ENCODE results near the gene UGGT2.

The UGGT2 gene

GRCh38 chr13:95968906-95969305 is 84.3 kb downstream of the UGGT2 start:
- Histone ChIP-seq H3K4me1 (ENCODE audit: control insufficient read depth, insufficient read depth, low read length) (no peaks in the 10 kb centered on the region), H3K9ac (ENCODE audit: low read length) (no peak overlapping the region), H3K4me3 (ENCODE audit: low read depth, low read length) (no peak overlapping the region), H3K27me3 (ENCODE audit: control insufficient read depth, insufficient read depth, low read length) (no peaks in the 10 kb centered on the region), H3K36me3 (ENCODE audit: control insufficient read depth, insufficient read depth, low read length) (peaks cover 7% of the 10 kb centered on the region; the same call in 1 of the 2 replicates), H3K27ac (ENCODE audit: low read depth, low read length) (no peak overlapping the region), H3K9me3 (ENCODE audit: control insufficient read depth, insufficient read depth, low read depth, low read length) (peaks cover 7% of the 10 kb centered on the region; the same call in 1 of the 2 replicates)

DNA sequence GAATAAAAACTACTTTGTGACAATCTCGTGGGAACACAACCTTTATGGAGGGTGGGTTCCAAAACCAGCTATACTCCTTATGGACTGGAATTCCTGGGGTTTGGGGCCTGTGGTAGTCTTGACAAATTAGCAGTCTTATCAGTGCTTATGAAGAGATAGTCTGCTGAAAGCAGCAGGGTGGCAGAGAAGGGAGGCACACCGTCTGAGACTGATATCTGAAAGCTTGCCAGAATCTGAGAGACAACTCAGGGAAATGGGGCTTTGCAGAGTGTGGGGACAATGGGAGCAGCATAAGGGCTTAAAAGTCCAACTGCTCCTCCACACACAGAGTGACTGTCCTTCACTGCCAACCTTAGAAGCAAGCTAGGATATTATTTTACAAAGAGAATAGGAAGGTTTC is 95.9 kb downstream of the UGGT2 start:
- H3K36me3 ChIP-seq (ENCODE audit: control insufficient read depth, insufficient read depth, low read length), result peaks cover 29% of the 10 kb centered on the region
- no peak overlapping the region for H3K27ac ChIP-seq (ENCODE audit: low read depth, low read length)
- H3K4me3 ChIP-seq (ENCODE audit: low read depth, low read length), result no peak overlapping the region
- H3K4me1 ChIP-seq (ENCODE audit: control insufficient read depth, insufficient read depth, low read length), result 0 out of 2 replicates have a peak, but pooled peaks cover 7% of the 10 kb centered on the region
- no peak overlapping the region for H3K9ac ChIP-seq (ENCODE audit: low read length)
- no peaks in the 10 kb centered on the region for H3K27me3 ChIP-seq (ENCODE audit: control insufficient read depth, insufficient read depth, low read length)
- H3K9me3 ChIP-seq (ENCODE audit: control insufficient read depth, insufficient read depth, low read depth, low read length), result peaks cover 49% of the 10 kb centered on the region

- no peak overlapping the region for H3K9ac ChIP-seq (ENCODE audit: low read length)
These were observed 96.5 kb downstream of the UGGT2 start for GRCh38 chr13:95956589-95957148.

GRCh38 chr13:95955719-95956118 is 97.5 kb downstream of the UGGT2 start:
- no peak overlapping the region for H3K27ac ChIP-seq (ENCODE audit: low read depth, low read length)
- H3K4me1 ChIP-seq (ENCODE audit: control insufficient read depth, insufficient read depth, low read length), result 0 out of 2 replicates have a peak, but pooled peaks cover 7% of the 10 kb centered on the region
- peaks cover 43% of the 10 kb centered on the region for H3K9me3 ChIP-seq (ENCODE audit: control insufficient read depth, insufficient read depth, low read depth, low read length)
- H3K27me3 ChIP-seq (ENCODE audit: control insufficient read depth, insufficient read depth, low read length), result no peaks in the 10 kb centered on the region
- no peak overlapping the region for H3K9ac ChIP-seq (ENCODE audit: low read length)
- H3K36me3 ChIP-seq (ENCODE audit: control insufficient read depth, insufficient read depth, low read length), result peaks cover 29% of the 10 kb centered on the region
- no peak overlapping the region for H3K4me3 ChIP-seq (ENCODE audit: low read depth, low read length)

More at GRCh38 chr13:95956589-95957148, 96.5 kb downstream of the UGGT2 start:
- 0 out of 2 replicates have a peak, but pooled peaks cover 7% of the 10 kb centered on the region for H3K4me1 ChIP-seq (ENCODE audit: control insufficient read depth, insufficient read depth, low read length)
- peaks cover 48% of the 10 kb centered on the region for H3K9me3 ChIP-seq (ENCODE audit: control insufficient read depth, insufficient read depth, low read depth, low read length)
- peaks cover 29% of the 10 kb centered on the region for H3K36me3 ChIP-seq (ENCODE audit: control insufficient read depth, insufficient read depth, low read length)
- H3K27me3 ChIP-seq (ENCODE audit: control insufficient read depth, insufficient read depth, low read length), result no peaks in the 10 kb centered on the region
- no peak overlapping the region for H3K27ac ChIP-seq (ENCODE audit: low read depth, low read length)
- no peak overlapping the region for H3K4me3 ChIP-seq (ENCODE audit: low read depth, low read length)

DNA sequence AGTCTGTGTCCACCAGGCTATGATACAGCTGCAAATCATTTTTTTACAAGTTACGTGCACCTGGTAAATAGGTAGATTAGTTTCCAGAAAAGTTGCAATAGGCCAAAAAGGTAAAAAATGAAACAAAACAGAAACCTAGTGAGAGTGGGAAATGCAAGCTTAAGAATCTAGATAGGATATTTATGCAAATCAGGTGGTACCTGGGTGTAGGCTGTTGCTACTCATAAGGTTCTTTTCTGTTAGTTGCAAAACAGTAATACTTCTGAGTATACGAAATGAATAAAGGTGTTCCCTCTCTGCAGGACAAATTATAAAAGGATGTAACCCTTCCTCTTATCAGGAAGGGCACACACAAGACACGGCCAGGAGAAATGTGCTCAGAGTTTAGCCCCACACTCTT is 97.9 kb downstream of the UGGT2 start:
- Histone ChIP-seq H3K9ac (ENCODE audit: low read length) (no peak overlapping the region), H3K27me3 (ENCODE audit: control insufficient read depth, insufficient read depth, low read length) (no peaks in the 10 kb centered on the region), H3K27ac (ENCODE audit: low read depth, low read length) (peak overlapping the region; percentile 57; the same call in 1 of the 2 replicates), H3K9me3 (ENCODE audit: control insufficient read depth, insufficient read depth, low read depth, low read length) (peaks cover 43% of the 10 kb centered on the region), H3K4me1 (ENCODE audit: control insufficient read depth, insufficient read depth, low read length) (0 out of 2 replicates have a peak, but pooled peaks cover 7% of the 10 kb centered on the region), H3K36me3 (ENCODE audit: control insufficient read depth, insufficient read depth, low read length) (peaks cover 29% of the 10 kb centered on the region), H3K4me3 (ENCODE audit: low read depth, low read length) (no peak overlapping the region)

- Histone ChIP-seq H3K9ac (ENCODE audit: low read length) (no peak overlapping the region), H3K9me3 (ENCODE audit: control insufficient read depth, insufficient read depth, low read depth, low read length) (peaks cover 37% of the 10 kb centered on the region), H3K27me3 (ENCODE audit: control insufficient read depth, insufficient read depth, low read length) (no peaks in the 10 kb centered on the region), H3K4me1 (ENCODE audit: control insufficient read depth, insufficient read depth, low read length) (0 out of 2 replicates have a peak, but pooled peaks cover 7% of the 10 kb centered on the region), H3K27ac (ENCODE audit: low read depth, low read length) (peak overlapping the region; percentile 57), H3K4me3 (ENCODE audit: low read depth, low read length) (peak overlapping the region; percentile 35; the same call in 1 of the 2 replicates), H3K36me3 (ENCODE audit: control insufficient read depth, insufficient read depth, low read length) (peaks cover 25% of the 10 kb centered on the region)
These were observed 98.9 kb downstream of the UGGT2 start for GRCh38 chr13:95954266-95954665.

- Histone ChIP-seq H3K27ac (ENCODE audit: low read depth, low read length) (no peak overlapping the region), H3K9ac (ENCODE audit: low read length) (no peak overlapping the region), H3K4me3 (ENCODE audit: low read depth, low read length) (no peak overlapping the region), H3K4me1 (ENCODE audit: control insufficient read depth, insufficient read depth, low read length) (0 out of 2 replicates have a peak, but pooled peaks cover 7% of the 10 kb centered on the region), H3K9me3 (ENCODE audit: control insufficient read depth, insufficient read depth, low read depth, low read length) (peaks cover 21% of the 10 kb centered on the region), H3K36me3 (ENCODE audit: control insufficient read depth, insufficient read depth, low read length) (peaks cover 14% of the 10 kb centered on the region), H3K27me3 (ENCODE audit: control insufficient read depth, insufficient read depth, low read length) (no peaks in the 10 kb centered on the region)
These were observed 103.1 kb downstream of the UGGT2 start for GRCh38 chr13:95950103-95950502.

DNA sequence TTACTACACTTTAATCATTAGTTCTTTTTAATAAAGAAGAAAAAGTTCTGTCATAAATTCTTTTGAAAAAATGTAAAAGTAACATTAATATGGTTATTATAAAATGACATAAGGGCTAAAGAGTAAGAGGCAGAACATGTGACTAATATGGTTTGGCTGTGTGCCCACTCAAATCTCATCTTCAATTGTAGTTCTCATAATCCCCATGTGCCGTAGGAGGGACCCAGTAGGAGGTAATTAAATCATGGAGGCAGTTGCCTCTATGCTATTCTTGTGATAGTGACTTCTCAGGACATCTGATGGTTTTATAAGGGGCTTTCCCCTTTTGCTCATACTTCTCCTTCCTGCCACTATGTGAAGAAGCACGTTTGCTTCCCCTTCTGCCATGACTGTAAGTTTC is 104.5 kb downstream of the UGGT2 start:
- H3K9me3 ChIP-seq (ENCODE audit: control insufficient read depth, insufficient read depth, low read depth, low read length), result peaks cover 13% of the 10 kb centered on the region
- no peaks in the 10 kb centered on the region for H3K4me1 ChIP-seq (ENCODE audit: control insufficient read depth, insufficient read depth, low read length)
- no peak overlapping the region for H3K27ac ChIP-seq (ENCODE audit: low read depth, low read length)
- no peak overlapping the region for H3K4me3 ChIP-seq (ENCODE audit: low read depth, low read length)
- peaks cover 14% of the 10 kb centered on the region for H3K36me3 ChIP-seq (ENCODE audit: control insufficient read depth, insufficient read depth, low read length)
- H3K27me3 ChIP-seq (ENCODE audit: control insufficient read depth, insufficient read depth, low read length), result no peaks in the 10 kb centered on the region
- no peak overlapping the region for H3K9ac ChIP-seq (ENCODE audit: low read length)

DNA sequence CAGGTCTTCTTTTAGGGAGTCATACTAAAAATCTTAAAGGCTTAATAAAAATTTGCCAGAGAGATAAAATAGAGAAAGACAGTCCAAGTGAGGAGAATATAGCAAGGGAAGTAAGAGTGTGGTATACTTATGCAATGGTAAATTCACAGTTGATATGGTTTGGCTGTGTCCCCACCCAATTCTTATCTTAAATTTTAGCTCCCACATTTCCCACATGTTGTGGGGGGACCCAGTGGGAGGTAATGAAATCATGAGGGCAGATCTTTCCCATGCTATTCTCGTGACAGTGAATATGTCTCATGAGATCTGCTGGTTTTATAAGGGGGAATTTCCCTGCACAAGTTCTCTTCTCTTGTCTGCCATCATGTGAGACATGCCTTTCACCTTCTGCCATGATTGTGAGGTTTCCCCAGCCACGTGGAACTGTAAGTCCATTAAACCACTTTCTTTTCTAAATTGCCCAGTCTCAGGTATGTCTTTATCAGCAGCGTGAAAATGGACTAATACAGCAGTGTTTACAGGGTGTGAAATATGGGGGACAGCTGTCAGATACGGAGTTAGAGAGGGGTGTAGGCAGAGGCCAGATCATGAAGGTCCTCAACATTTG is 115.4 kb downstream of the UGGT2 start:
- no peak overlapping the region for H3K4me3 ChIP-seq (ENCODE audit: low read depth, low read length)
- peaks cover 23% of the 10 kb centered on the region for H3K9me3 ChIP-seq (ENCODE audit: control insufficient read depth, insufficient read depth, low read depth, low read length)
- H3K27ac ChIP-seq (ENCODE audit: low read depth, low read length), result no peak overlapping the region
- H3K27me3 ChIP-seq (ENCODE audit: control insufficient read depth, insufficient read depth, low read length), result no peaks in the 10 kb centered on the region
- H3K36me3 ChIP-seq (ENCODE audit: control insufficient read depth, insufficient read depth, low read length), result peaks cover 50% of the 10 kb centered on the region
- no peak overlapping the region for H3K9ac ChIP-seq (ENCODE audit: low read length)
- no peaks in the 10 kb centered on the region for H3K4me1 ChIP-seq (ENCODE audit: control insufficient read depth, insufficient read depth, low read length)

DNA sequence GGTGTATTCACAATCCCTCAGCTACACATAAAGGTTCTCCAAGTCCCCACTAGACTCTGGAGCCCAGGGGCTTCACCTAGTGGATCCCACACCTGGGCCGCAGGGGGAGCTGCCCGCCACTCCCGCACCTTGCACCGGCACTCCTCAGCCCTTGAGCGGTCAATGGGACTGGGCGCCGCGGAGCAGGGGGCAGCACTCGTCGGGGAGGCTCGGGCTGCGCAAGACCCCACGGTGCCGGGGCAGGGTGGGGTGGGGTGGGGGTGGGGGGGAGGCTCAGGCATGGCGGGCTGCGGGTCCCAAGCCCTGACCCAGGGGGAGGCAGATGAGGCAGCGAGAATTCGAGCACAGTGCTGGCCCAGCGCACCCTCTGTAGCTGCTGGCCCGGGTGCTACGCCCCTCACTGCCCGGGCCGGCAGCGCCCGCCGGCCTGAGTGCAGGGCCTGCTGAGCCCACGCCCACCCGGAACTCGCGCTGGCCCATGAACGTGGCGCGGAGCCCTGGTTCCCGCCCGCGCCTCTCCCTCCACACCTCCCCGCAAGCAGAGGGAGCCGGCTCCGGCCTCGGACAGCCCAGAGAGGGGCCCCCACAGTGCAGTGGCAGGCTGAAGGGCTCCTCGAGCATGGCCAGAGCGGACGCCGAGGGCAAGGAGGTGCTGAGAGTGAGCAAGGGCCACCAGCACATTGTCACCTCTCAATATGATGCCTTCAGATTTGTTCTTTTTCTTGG is 121.7 kb downstream of the UGGT2 start:
- Histone ChIP-seq H3K9ac (ENCODE audit: low read length) (no peak overlapping the region), H3K27me3 (ENCODE audit: control insufficient read depth, insufficient read depth, low read length) (no peaks in the 10 kb centered on the region), H3K36me3 (ENCODE audit: control insufficient read depth, insufficient read depth, low read length) (peaks cover 56% of the 10 kb centered on the region), H3K4me3 (ENCODE audit: low read depth, low read length) (no peak overlapping the region), H3K27ac (ENCODE audit: low read depth, low read length) (no peak overlapping the region), H3K9me3 (ENCODE audit: control insufficient read depth, insufficient read depth, low read depth, low read length) (peaks cover 58% of the 10 kb centered on the region), H3K4me1 (ENCODE audit: control insufficient read depth, insufficient read depth, low read length) (no peaks in the 10 kb centered on the region)

DNA sequence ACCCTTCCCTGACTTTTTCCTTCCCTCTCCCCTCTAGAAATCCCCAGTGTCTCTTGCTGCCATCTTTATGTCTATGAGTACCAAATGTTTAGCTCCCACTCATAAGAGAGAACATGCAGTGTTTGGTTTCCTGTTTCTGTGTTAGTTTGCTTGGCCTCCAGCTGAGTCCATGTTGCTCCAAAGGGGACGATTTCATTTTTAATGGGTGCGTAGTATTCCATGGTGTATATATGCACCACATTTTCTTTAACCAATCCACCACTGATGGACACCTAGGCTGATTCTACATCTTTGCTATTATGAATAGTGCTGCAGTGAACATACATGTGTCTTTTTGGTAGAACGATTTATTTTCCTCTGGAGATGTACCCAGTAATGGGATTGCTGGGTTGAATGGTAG is 123.8 kb downstream of the UGGT2 start:
- Histone ChIP-seq H3K4me1 (ENCODE audit: control insufficient read depth, insufficient read depth, low read length) (no peaks in the 10 kb centered on the region; the same call in 1 of the 2 replicates), H3K9ac (ENCODE audit: low read length) (no peak overlapping the region), H3K27ac (ENCODE audit: low read depth, low read length) (no peak overlapping the region), H3K27me3 (ENCODE audit: control insufficient read depth, insufficient read depth, low read length) (no peaks in the 10 kb centered on the region), H3K36me3 (ENCODE audit: control insufficient read depth, insufficient read depth, low read length) (peaks cover 39% of the 10 kb centered on the region), H3K9me3 (ENCODE audit: control insufficient read depth, insufficient read depth, low read depth, low read length) (peaks cover 42% of the 10 kb centered on the region), H3K4me3 (ENCODE audit: low read depth, low read length) (no peak overlapping the region)

Measured in HUES6 (cell line).